ENCODE results near the gene SNRPE.
"Not testable (repeated sequence)": the region's sequence is repeated elsewhere in the genome, so short reads cannot be mapped to it uniquely, and the experiment has no call there.

DNA sequence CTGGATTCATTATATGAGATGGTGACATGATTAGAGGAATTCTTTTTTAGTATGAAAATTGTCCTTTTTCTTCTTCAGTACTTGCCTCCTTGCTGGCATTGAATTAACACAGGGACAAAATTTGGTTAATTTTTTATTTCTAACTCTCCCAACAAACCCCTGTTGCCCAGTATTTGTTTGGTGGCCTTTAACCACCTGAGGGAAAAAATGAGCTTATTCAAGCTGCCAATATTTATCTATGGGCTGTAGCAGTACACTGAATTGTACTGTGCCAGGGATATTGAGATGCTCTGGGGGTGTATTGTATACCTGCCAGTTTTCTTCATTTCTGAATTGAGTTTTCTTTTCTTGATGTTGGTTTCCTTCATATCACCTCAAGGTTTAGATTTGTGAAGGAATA is 8.3 kb upstream of the SNRPE start:
- TF ChIP-seq, protein P1, sequence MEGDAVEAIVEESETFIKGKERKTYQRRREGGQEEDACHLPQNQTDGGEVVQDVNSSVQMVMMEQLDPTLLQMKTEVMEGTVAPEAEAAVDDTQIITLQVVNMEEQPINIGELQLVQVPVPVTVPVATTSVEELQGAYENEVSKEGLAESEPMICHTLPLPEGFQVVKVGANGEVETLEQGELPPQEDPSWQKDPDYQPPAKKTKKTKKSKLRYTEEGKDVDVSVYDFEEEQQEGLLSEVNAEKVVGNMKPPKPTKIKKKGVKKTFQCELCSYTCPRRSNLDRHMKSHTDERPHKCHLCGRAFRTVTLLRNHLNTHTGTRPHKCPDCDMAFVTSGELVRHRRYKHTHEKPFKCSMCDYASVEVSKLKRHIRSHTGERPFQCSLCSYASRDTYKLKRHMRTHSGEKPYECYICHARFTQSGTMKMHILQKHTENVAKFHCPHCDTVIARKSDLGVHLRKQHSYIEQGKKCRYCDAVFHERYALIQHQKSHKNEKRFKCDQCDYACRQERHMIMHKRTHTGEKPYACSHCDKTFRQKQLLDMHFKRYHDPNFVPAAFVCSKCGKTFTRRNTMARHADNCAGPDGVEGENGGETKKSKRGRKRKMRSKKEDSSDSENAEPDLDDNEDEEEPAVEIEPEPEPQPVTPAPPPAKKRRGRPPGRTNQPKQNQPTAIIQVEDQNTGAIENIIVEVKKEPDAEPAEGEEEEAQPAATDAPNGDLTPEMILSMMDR (conservative IDR thresholded peaks at IDR 0.05) = not testable (repeated sequence)
- TF ChIP-seq ZFX (IDR thresholded peaks at IDR 0.05) = not testable (repeated sequence)
